ENCODE data around the gene TNFRSF12A. TPM values are rescaled to one million over a fixed set of nuclear protein-coding genes. Genes with fewer than 3 reads are reported as not detected.
A peak's percentile ranks its signal among the peaks of the same experiment; 100 is the strongest.

TNFRSF12A gene
- total and polyA plus RNA-seq, 9 of the 15 experiments (the other 6 are each of a cell fraction or from before 2014, with no cell fraction given), result 0.41 to 61.8 (median 26.5) TPM

- peak; percentile 94 for TF ChIP-seq REST (IDR thresholded peaks at IDR 0.05; ENCODE audit: borderline replicate concordance)
- TF ChIP-seq REST (CRISPR knock-in tag; IDR thresholded peaks at IDR 0.05; ENCODE audit: low read depth), result no peak
- no peak for TF ChIP-seq TSC22D4 (tag; IDR thresholded peaks at IDR 0.05)
- TF ChIP-seq ZNF408 (CRISPR knock-in tag; IDR thresholded peaks at IDR 0.05; ENCODE audit: low read depth), result no peak
- no peak for TF ChIP-seq ZNF398 (CRISPR knock-in tag; IDR thresholded peaks at IDR 0.05)
- no peak for TF ChIP-seq POU5F1 (IDR thresholded peaks at IDR 0.05; ENCODE audit: borderline replicate concordance, low read depth, low read length, partially characterized antibody)
- no peak for TF ChIP-seq SIRT6 (IDR thresholded peaks at IDR 0.05; ENCODE audit: low read depth, low read length)
- TF ChIP-seq ZNF280A (IDR thresholded peaks at IDR 0.05; ENCODE audit: low read depth, partially characterized antibody), result no peak
- TF ChIP-seq KLF6 (CRISPR knock-in tag; IDR thresholded peaks at IDR 0.05; ENCODE audit: borderline replicate concordance), result no peak
- no peak for TF ChIP-seq THRA (IDR thresholded peaks at IDR 0.05)
- TF ChIP-seq ZNF274 (IDR thresholded peaks at IDR 0.05; ENCODE audit: borderline replicate concordance, low read depth, low read length), result no peak
- no peak for TF ChIP-seq ZNF830 (CRISPR knock-in tag; IDR thresholded peaks at IDR 0.05)
- TF ChIP-seq BACH1 (tag; IDR thresholded peaks at IDR 0.05), result no peak
- no peak for TF ChIP-seq JUNB (CRISPR knock-in tag; conservative IDR thresholded peaks at IDR 0.05)
- no peak for TF ChIP-seq PURB (CRISPR knock-in tag; IDR thresholded peaks at IDR 0.05; ENCODE audit: low read depth)
Observed at GRCh38 chr16:3003582-3004270, 16.4 kb upstream of the TNFRSF12A start (continued).

All from K562 (cell line).